GM10847 (cell line): ENCODE results near the gene GABRB3.

Experiments
- POLR2A ChIP-seq: IDR thresholded peaks from 2 replicates; pipeline ENCODE4 v1.6.1; 2011; ENCODE audit not compliant: insufficient read length; ENCODE audit errors: extremely low read depth

Gene GABRB3

DNA sequence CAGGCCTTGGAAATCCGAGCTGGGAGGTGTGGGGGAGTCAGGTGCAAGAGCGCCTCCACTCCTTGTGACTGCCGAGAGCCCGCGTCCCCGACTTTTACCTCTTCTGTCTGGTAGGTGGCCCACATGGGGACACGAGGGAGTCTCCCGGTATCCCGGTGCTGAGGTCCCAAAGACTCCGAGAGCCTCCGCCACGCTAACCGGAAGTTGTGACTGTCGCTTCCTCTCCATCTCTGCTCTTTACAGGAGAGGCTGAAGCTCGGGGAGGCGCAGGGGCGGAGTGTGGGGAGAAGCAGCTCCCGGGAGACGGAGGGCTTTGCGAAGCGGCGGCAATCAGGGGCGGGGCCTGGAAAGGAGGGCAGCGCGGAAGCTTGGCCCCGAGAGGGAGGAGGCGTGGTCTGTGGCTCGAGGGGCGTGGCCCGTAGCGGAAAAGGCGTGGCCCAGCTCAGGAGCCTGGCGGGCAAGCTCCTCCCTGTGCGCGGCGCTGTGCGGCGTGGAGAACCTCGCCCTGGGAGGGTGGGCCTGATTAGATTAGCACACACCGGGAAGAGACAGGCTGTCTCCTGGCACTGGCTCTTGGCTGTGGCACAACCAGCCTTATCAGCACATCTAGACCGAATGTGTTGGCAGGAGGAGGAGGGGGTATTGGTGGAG lies 143.9 kb downstream of the GABRB3 start:
- TF ChIP-seq POLR2A: no peak

DNA sequence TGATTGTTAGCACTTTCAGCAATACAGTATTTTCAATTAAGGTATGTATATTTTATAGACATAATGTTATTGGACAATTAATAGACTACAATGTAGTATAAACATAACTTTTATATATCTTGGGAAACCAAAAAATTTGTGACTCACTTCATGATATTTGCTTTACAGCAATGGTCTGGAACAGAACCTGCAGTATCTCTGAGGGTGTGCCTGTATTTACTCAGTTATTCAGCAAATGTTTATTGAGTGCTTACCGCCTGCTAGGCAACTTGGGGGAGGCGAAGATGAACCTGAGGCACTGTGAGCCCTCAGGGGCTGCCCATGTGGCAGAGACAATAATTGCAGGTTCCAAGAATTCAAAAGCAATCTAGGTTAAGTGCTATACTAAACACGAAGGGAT lies 144.8 kb downstream of the GABRB3 start:
- TF ChIP-seq POLR2A: no peak

DNA sequence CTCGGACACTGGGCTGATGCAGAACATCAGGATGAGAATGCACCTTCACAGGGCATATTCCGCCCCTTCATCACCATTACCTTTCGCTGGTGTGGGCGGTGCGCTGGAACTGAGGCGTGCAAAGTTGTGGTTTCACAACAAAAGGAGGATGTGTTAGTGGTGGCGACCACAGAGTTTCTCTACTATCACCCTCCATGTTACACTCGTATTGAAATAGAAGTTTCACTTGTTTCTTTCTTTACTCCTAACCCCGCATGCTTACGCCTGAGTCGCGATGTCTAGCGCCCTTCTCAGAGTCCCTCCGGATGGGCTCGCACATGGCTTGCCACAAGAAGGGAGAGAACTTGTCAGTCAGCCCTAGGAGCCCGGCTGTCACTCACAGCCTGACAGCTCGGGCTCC lies 148.7 kb downstream of the GABRB3 start:
- no peak for TF ChIP-seq POLR2A

DNA sequence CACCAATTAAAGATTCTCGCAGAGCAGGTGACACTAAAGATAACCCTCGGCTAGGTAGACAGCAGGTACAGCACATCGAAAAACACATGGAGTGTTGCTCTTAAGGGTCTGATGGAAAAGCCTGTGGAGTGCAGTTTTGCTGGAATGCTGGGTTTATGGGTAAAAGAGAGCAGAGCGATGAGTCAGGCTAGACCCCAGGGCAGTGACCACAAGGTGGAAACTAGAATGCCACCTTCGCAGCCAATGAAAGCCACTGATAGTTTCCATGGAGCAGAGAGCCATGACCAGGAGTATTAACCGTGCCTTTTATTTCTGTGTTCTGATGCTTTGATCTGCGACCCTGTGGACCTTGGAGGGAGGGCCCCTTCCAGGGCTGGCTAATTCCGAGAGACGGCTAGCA lies 149.8 kb downstream of the GABRB3 start:
- TF ChIP-seq POLR2A: no peak

DNA sequence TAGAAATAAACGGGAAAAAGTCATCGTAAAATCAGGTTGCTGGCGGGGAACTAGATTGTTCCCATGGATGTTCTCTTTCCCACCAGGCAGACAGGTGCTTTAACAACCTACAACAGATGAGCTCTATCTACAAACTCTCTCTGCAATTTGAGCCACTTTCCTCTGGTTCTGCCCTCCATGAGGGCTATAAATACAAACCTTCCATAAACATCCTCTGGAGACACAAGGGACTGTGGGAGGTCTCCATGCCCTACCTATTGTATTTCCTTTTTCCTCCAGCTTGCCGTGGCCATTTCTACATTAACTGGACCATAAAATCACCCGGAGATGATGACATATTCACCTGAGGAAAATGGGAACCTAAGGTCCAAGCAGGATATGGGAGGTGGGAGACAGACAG lies 151.1 kb downstream of the GABRB3 start:
- TF ChIP-seq POLR2A: no peak

DNA sequence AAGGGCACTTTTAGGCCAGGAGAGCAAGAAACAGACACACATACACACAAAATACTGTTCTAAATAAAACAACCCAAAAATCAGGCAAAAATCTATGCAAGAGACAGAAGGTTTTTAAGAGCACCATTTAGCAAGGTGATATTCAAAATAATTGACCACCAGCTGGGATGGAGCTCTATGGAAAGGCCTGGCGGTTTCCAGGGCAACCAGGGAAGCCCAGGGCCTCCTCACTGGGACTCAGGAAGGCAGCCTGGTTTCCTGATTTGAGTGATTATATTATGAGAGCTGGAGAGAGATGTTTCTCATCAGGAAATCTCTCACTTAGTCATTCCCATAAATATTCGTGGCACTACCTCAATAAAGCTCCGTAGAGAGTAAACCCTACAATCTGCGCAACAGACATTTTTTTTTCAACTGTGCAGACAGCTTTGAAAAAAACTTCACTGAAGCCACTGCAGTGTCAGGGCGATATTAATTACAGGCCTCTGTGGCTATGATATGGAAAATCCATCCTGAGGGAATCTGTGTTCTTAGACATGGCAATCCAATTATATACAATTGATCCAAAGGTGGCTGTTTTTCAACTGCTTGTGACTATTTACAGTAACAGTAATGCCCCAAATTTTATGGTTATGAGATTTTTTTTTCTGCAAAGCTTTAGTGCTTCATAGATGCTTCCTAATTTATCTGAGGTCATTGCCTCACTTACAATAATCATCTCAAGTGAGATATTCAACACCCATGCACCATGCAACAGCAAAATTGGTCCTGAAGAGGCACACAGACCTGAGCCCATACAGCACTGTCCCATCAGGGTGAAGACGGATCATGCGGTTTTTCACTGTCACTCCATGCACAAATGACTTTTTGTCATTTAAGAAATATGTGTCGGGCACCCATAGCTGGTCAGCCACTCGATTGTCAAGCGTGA lies 152.1 kb downstream of the GABRB3 start:
- TF ChIP-seq POLR2A: no peak

DNA sequence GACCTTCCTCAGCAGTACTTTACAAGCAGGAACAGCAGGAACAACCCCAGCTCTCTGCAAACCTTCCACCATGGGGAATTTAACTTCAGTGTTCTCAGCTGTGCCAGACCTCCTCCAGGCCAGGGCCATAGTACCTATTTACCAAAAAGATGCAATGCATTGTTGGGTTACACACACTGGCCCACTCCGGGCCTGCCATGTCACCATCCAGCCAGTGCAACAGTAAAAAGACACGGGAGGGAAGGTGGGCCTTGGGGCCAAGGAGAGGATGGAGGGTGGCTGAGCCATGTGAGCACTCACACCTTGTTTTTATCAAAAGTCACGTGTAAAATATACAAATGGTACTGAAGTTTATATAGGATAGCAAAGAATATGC lies 157.0 kb downstream of the GABRB3 start:
- TF ChIP-seq POLR2A: no peak

DNA sequence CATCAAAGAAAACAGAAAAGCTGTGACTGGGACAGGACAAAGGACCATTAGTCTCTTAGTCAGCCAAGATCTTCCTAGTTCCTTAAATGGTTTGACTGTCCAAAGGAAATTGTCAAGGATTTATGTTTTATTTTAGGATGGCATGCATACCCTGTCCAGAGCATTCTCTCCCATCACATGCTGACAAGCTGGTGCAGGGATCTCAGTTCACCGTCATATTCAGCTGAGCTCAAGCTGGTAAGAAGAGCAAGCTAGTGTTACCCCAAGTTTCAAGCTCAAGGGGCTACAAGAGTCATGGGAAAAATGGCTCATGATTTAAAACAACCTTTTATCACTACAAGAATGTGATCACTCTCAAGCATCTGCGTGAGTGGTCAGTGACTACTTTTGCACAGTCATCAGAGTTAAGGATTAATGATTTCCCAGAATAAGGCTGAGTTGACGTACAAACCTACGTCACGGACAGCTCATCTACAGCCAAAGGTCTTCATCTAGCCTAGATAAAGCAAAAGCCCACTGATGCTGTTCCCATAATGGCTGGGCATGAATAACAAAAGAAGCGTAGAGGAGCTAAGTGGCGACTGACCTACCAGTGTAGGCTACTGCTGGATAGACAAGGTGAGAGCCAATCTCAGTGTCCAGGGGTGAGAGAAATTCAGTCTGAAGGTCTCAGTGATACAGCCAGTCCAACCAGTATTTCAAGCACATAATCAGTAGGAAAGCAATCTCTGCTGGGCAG lies 157.5 kb downstream of the GABRB3 start:
- TF ChIP-seq POLR2A: no peak

DNA sequence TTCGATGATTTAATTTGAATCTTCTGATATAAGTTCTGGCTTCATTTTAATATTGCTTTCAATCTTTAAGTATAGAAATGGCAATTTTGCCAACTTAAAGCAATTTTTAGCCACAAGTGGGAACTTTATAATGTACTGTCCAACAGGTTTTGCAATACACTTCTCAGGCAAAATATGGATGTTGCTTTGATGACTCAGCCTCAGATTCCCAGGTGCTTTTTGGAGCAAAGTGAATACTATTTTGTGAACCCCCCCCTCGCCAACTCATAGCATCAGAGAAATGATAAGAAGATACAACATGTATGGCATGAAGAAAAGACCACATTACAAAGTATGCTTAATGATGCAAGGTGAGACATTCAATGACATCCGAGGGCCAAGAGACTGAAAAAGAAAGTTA lies 158.1 kb downstream of the GABRB3 start:
- TF ChIP-seq POLR2A: no peak

DNA sequence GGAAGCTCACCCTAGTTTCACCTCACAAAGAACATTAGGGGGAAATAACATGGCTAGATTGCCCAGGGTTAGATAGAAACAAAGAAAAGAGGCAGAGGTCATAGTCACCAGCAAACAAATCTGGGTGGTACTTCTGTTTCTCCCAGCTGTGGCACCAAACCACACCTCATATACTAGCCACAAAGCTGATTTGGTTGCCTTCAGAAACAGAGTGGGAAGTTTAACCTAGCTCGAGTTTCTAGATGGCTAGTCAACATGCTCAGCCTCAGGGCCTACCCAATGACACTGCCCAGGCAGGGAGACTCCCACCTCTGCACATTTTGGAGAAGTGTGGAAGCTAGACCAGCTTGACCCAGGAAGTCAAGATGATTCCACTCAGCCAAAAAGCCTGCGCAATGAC lies 174.2 kb downstream of the GABRB3 start:
- no peak for TF ChIP-seq POLR2A

DNA sequence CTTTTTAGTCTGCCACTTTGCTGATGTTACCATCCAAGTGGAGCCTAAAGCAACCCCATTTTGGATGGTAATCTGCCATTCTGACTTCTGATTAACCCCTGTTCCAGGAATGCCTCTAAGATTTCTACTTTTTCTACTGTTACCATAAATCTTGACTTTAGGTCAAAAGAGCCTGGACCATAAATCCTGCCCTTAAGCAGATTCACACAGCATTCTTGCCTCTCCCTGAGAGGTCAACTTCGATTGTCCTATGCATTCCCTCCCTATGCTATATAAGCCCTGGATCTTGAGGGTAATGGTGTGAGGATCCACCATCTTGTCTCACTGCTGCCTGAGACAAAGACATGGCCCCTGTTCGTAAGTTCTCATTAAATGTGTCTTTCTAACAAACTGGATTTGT lies 177.3 kb downstream of the GABRB3 start:
- no peak for TF ChIP-seq POLR2A

DNA sequence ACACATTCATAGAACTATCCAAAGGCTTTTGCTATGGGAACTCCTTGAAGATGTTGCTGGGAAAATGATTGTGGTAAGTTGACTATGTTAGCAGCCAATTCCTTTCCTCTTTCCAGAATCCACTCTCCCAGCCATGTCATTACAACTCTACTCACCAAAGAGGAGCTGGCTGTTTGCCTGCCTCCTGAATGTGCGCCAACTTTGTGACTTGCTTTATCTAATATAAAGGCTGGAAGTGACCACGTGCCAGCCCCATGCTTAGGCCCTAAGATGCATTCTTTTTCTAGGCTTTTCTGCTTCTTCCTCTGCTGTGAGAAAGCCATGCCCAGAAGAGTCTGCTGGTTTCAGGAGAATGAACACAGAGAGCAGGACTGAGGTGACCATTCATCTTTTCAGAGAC lies 182.2 kb downstream of the GABRB3 start:
- TF ChIP-seq POLR2A: no peak

DNA sequence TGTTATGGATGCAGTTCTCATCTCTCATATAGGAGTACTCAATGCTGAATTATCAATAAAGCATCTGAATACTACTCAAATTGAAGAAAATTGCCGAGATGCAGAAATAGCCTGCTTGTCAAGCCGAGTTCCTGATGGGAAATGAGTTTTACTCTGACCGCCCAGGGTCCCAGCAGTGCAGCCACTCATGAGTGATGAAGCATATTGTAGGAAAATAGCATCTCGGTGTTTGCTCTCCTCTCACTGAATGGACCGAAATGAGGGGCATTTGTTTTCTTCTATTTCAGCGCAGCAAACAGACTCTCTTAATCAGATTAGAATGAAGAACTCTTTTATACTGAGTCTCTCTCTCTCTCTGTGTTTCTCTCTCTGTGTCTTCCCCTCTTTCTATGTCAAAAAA lies 190.0 kb downstream of the GABRB3 start:
- TF ChIP-seq POLR2A: no peak

DNA sequence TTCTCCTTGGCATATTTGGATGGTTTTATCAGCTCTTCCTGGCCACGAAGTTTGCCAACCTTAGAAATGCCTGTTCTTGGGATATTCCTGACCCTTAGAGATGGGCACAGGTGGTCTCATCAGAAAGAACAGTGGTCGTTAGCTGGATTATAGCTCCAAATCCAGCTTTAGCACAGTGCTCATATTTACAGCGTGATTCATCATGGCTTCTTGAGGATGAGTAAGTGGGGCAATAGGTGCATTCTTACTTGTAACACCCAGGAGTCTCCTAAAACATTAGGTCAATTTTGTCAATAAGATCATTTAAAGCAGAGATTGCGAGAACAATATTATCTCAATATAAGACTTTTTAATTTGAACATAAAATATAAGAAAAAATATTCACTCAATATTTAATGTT lies 191.9 kb downstream of the GABRB3 start:
- no peak for TF ChIP-seq POLR2A

DNA sequence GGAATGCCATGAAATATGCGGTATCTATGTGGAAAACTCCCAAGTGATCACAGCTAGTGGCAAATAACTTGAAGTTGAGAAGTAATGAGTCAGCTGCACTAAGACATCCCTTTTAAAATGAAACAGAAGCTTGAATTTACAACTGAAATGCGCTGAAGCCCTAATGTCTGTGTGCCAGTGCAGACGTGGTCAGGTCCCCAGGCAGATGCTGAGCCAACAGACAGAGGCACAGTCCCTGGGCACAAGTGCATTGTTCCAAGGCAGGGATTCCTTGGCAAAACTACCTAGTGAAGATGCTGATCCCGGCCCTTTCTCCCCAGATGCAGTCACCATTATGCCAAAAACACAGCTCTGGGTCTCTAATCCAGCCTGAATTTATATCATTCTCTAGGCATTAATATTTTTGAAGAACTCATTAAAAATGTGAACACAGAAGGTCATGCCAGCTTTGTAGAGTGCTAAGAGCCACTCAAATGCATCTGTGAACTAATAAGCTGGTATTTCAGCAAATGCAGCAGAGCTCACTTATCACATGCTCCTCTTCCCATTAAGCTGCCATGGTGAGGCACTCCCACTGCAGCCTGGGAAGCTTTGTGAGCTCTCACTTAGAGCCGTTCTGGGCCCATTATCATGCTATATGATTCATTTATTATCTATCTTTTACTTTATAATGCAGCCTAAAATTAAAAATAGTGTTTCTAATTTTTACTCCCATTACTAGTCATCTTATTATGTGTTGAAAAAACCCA lies 200.1 kb downstream of the GABRB3 start:
- TF ChIP-seq POLR2A: no peak
